Parathyroid adenoma (tissue), 2 donors: ENCODE measurements around the gene PDE5A.
"Not testable (repeated sequence)": the region's sequence is repeated elsewhere in the genome, so short reads cannot be mapped to it uniquely, and the experiment has no call there.

ENCODE experiments used
- H2AFZ ChIP-seq: fragments of 300-600 bp; sonication (generic); one replicate; pipeline ENCODE4 v1.7.0; 2017; ENCODE audit warnings: antibody characterized with exemption, mild to moderate bottlenecking
- H3K27ac ChIP-seq: fragments of 300-600 bp; sonication (generic); one replicate; pipeline ENCODE4 v1.7.0; 2017
- H3K27me3 ChIP-seq: fragments of 300-600 bp; sonication (generic); one replicate; pipeline ENCODE4 v1.7.0; 2017; ENCODE audit warnings: low read length; ENCODE audit not compliant: control insufficient read depth, insufficient read depth
- H3K36me3 ChIP-seq: fragments of 300-600 bp; sonication (generic); one replicate; pipeline ENCODE4 v1.7.0; 2017; ENCODE audit warnings: low read length; ENCODE audit not compliant: control insufficient read depth, insufficient read depth
- H3K4me1 ChIP-seq: fragments of 300-600 bp; sonication (generic); one replicate; pipeline ENCODE4 v1.7.0; 2017; ENCODE audit warnings: control low read depth
- H3K4me2 ChIP-seq: fragments of 300-600 bp; sonication (generic); one replicate; pipeline ENCODE4 v1.7.0; 2017; ENCODE audit warnings: low read length
- H3K4me3 ChIP-seq: fragments of 300-600 bp; sonication (generic); one replicate; pipeline ENCODE4 v1.7.0; 2017; ENCODE audit warnings: low read depth, low read length
- H3K79me2 ChIP-seq: fragments of 300-600 bp; sonication (generic); one replicate; pipeline ENCODE4 v1.7.0; 2017; ENCODE audit warnings: control low read depth
- H3K9ac ChIP-seq: fragments of 300-600 bp; sonication (generic); one replicate; pipeline ENCODE4 v1.7.0; 2017; ENCODE audit warnings: mild to moderate bottlenecking
- H3K9me3 ChIP-seq: fragments of 300-600 bp; sonication (generic); one replicate; pipeline ENCODE4 v1.7.0; 2017; ENCODE audit warnings: low read length; ENCODE audit not compliant: control insufficient read depth
- CTCF ChIP-seq: fragments of 300-600 bp; sonication (generic); IDR thresholded peaks from one replicate; pipeline ENCODE4 v1.7.0; 2017; ENCODE audit warnings: antibody characterized with exemption, mild to moderate bottlenecking
- donor health status: primary hyperparathyroidism.

PDE5A gene

GRCh38 chr4:119664168-119664907 lies 35.7 kb upstream of the PDE5A start:
- Histone ChIP-seq H3K4me3 (no peak overlapping the region), H3K36me3 (no peaks in the 10 kb centered on the region), H3K4me2 (peak overlapping the region; percentile 52), H3K4me1 (no peaks in the 10 kb centered on the region), H3K9ac (no peak overlapping the region), H2AFZ (no peak overlapping the region), H3K9me3 (no peaks in the 10 kb centered on the region), H3K27ac (no peak overlapping the region), H3K27me3 (no peaks in the 10 kb centered on the region), H3K79me2 (no peaks in the 10 kb centered on the region)
- no peak for TF ChIP-seq CTCF

GRCh38 chr4:119663160-119663788 lies 34.7 kb upstream of the PDE5A start:
- Histone ChIP-seq H2AFZ (no peak overlapping the region), H3K79me2 (no peaks in the 10 kb centered on the region), H3K36me3 (no peaks in the 10 kb centered on the region), H3K27me3 (no peaks in the 10 kb centered on the region), H3K27ac (no peak overlapping the region), H3K4me3 (peak overlapping the region; percentile 23), H3K9me3 (no peaks in the 10 kb centered on the region), H3K9ac (no peak overlapping the region), H3K4me2 (peak overlapping the region; percentile 52), H3K4me1 (no peaks in the 10 kb centered on the region)
- no peak for TF ChIP-seq CTCF

GRCh38 chr4:119662612-119663011 lies 34.0 kb upstream of the PDE5A start:
- H3K79me2 ChIP-seq, H3K4me3 ChIP-seq, H3K36me3 ChIP-seq, H3K9ac ChIP-seq, H3K4me1 ChIP-seq, H3K27me3 ChIP-seq, H2AFZ ChIP-seq, H3K9me3 ChIP-seq, H3K4me2 ChIP-seq, H3K27ac ChIP-seq: not testable (repeated sequence)

GRCh38 chr4:119661231-119661630 lies 32.6 kb upstream of the PDE5A start:
- Histone ChIP-seq H3K36me3 (no peaks in the 10 kb centered on the region), H3K27me3 (no peaks in the 10 kb centered on the region), H3K4me1 (no peaks in the 10 kb centered on the region), H3K4me3 (no peak overlapping the region), H3K9ac (no peak overlapping the region), H3K4me2 (no peak overlapping the region), H3K9me3 (no peaks in the 10 kb centered on the region), H3K79me2 (no peaks in the 10 kb centered on the region), H2AFZ (no peak overlapping the region), H3K27ac (no peak overlapping the region)
- TF ChIP-seq CTCF: no peak

- Histone ChIP-seq H3K9ac (no peak overlapping the region), H2AFZ (no peak overlapping the region), H3K9me3 (no peaks in the 10 kb centered on the region), H3K27me3 (no peaks in the 10 kb centered on the region), H3K27ac (no peak overlapping the region), H3K79me2 (no peaks in the 10 kb centered on the region), H3K4me3 (no peak overlapping the region), H3K36me3 (no peaks in the 10 kb centered on the region), H3K4me1 (no peaks in the 10 kb centered on the region), H3K4me2 (no peak overlapping the region)
- no peak for TF ChIP-seq CTCF
Observed at GRCh38 chr4:119659576-119659975, 31.0 kb upstream of the PDE5A start.
